ENCODE data around the gene LRP8.

- TF ChIP-seq CTCF (conservative IDR thresholded peaks at IDR 0.05; ENCODE audit: low read length): no peak
- no peak for TF ChIP-seq EZH2phosphoT487 (IDR thresholded peaks at IDR 0.05; ENCODE audit: borderline replicate concordance)
Observed at GRCh38 chr1:53285546-53285945, 42.3 kb downstream of the LRP8 start.
